Breast epithelium (tissue), 3 donors: ENCODE measurements around the gene HHIPL2.

Experiments
- CTCF ChIP-seq, 3 donors: fragments of 450-650 bp; IDR thresholded peaks; one replicate each; pipeline ENCODE4 v1.5.1; 2016 to 2017; ENCODE audit warnings: antibody characterized with exemption in 3 of 3, mild to moderate bottlenecking in 3 of 3, moderate library complexity in 3 of 3
- POLR2A ChIP-seq: fragments of 450-650 bp; IDR thresholded peaks from one replicate; pipeline ENCODE4 v1.6.1; 2016; ENCODE audit warnings: antibody characterized with exemption, mild to moderate bottlenecking, moderate library complexity

GRCh38 chr1:222596696-222597095, 48.8 kb upstream of the HHIPL2 start:
- TF ChIP-seq POLR2A (no peak), CTCF (IDR thresholded peaks at IDR 0.05) (no peak)
